ENCODE data around the gene PRR18. TPM values are rescaled to one million over a fixed set of nuclear protein-coding genes. Genes with fewer than 3 reads are reported as not detected.

PRR18 gene
- polyA plus RNA-seq, 5 donors: 0.21 to 0.88 (median 0.43) TPM

DNA sequence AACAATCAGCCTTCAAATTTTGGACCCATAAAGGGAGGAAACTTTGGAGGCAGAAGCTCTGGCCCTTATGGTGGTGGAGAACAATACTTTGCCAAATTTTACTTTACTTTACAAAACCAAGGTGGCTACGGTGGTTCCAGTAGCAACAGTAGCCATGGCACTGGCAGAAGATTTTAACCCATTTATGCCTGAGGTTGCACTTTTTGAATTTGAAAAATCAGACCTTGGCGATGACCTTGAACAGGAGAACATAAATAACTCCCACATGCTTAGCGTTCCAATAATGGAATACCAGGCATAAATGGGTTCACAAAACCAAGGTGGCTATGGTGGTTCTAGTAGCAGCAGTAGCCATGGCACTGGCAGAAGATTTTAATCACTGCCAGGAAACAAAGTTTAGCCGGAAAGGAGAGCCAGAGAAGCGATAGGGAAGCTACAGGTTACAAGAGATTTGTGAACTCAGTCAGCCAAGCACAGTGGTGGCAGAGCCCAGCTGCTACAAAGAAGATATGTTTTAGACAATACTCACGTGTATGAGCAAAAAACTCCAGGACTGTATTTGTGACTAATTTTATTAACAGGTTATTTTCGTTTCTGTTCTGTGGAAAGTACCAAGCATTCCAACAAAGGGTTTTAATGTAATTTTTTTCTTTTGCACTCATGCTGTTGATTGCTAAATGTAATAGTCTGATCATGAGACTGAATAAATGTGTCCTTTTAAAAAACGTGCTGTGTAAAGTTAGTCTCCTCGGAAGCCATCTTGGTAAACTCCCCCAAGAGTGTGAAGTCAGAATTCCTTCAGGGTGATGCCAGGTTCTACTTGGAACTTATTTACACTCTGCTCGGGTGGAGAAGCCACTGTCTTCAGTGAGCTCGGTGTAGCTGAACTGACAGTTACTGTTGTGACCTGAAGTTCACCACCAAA is 27.4 kb upstream of the PRR18 start:
- no peak for DNase-seq

DNA sequence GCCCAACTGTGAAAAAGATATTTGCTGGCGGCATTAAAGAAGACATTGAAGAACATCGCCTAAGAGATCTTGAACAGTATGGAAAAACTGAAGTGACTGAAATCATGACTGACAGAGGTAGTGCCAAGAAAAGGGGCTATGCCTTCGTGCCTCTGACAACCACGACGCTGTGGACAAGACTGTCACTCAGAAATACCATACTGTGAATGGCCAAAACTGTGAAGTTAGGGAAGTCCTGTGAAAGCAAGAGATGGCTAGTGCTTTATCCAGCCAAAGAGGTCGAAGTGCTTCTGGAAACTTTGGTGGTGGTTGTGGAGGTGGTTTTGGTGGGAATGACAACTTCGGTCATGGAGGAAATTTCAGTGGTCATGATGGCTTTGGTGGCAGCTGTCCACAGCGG is 26.7 kb upstream of the PRR18 start:
- no peak for DNase-seq

DNA sequence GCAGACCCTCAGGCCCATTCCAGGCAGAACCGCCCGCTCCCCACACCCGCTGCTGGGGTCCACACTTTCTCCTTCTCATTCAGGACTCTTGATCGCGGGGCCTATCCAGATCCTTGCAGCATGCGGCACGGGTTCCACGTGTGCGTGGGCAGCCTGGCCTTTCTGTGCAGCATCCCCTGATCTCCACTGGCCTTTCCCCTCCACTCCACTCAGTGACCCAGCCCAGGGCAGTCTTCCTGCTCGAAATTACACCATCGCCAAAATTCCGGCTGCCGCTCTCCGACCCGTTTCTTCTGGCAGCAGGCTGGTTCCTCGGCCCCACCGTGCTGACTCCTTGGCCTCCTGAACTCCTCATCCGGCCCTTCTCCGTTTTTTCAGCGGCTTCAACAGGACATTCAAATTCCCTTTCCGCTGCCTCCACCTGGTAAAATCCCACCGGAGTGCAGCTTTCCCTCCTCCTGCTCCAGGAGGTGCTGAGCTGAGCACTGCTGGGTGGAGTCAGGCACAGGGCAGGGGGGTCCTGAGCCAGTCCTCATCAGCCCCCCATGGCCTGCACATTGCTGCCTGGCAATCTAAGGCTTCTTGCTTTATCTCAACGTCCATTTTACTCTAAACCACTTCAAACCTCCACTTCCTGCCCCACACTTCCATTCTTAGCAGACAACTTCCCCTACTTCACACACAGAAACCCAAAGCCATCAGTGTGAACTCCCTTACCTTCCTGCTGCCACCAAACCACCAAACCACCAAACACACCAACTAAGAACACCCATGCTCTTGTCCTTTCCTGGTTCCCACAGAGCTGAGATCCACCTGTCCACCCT is 25.2 kb upstream of the PRR18 start:
- DNase-seq: no peak

DNA sequence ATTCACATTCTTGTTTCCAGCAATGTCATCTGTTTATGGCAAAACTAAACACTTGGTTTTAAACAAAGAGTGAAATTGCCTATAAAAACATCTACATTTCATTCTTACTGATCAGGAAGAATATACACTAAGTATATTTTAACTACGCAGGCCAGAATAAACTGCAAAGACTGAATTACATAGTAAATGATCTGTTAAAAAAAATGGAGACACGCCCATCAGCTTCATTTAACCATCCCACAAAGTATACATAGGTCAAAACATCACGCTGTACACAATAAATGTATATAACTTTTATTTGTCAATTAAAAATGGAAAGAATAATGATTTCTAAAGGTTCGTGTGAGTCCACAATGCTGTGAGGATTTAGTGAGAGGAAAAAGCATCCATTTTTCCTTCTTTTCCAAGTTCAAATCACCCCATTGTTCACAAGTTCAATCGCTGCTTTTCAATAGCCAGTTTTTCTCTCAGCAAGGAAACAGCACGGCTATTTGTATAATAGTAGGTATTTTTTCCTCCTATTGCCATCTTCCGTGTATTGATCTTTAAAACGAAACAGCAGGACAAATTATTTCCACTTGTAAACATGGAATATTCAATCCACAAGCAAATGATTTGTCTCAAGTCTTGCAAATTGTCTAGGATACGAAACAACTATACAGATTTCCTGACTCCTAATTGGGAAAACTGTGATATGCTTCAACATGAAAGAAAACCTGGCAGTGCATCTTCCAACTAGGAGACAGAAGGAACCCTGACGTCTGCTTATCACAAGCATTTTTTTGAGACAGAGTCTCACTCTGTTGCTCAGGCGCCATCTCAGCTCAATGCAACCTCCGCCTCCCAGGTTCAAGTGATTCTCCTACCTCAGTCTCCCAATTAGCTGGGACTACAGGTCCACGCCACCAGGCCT is 23.6 kb upstream of the PRR18 start:
- no peak for DNase-seq

DNA sequence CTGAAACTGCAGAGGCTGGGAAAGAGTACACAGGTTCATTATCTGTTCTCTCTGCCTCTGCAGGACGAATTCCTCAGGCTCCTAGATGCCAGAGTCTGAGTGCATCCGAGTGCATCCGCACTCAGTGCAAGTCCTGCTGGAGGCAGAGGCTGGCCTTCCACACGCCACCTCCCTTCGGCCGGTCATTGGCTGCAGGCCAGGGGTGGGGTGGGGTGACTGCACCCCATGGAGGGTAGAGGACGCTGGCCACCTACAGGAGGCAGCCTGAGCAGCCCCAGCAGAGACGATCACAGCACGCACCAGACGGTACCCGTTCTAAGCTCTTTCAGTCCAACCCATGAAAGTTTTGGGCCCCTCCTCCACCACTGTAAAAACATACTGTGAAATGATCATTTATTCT is 22.4 kb upstream of the PRR18 start:
- DNase-seq: no peak

DNA sequence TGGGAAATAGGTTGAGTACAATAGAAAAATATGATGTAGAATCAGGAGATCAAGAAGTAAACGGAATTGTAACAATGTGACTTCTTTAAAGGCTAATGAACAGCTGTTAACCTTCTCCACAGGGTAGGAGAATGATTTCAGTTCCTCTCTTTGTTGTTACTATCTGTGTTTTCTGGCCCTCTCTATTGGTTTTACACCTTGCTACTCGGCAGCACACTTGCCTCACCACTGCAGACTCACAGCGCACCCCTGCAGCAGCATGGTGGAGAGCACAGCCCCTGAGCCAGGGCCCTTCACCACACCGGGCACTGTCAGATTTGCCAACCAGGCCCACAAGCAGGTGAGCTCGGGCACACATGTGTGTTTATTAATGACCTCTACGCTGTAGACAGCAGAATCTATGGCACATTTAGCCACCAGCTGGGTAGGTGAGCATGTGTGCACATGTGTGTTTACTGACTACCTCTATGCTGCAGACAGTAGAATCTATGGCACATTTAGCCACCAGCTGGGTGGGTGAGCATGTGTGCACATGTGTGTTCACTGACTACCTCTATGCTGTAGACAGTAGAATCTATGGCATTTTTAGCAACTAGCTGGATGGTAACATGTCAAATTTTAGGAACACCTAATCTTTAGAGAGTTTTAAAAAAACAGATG is 17.3 kb upstream of the PRR18 start:
- DNase-seq: no peak

DNA sequence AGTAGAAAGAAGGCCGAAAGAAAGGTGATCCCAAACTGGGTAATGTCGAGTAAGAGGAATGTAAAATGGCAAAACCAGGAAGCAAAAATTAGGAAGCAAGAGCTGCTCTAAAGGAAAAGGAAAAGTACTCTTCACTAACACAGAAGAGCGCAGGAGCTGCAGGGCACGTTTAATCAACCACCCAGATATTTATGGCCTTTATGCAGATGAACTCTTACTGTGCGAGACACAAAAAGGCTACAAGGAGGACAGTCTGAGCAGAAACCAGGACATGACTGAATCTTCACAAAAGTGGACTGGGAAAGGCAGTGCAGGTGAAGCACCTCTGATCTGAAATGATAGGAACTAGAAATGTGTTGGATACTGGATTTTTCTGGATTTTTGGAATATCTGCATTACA is 15.2 kb upstream of the PRR18 start:
- DNase-seq: no peak

DNA sequence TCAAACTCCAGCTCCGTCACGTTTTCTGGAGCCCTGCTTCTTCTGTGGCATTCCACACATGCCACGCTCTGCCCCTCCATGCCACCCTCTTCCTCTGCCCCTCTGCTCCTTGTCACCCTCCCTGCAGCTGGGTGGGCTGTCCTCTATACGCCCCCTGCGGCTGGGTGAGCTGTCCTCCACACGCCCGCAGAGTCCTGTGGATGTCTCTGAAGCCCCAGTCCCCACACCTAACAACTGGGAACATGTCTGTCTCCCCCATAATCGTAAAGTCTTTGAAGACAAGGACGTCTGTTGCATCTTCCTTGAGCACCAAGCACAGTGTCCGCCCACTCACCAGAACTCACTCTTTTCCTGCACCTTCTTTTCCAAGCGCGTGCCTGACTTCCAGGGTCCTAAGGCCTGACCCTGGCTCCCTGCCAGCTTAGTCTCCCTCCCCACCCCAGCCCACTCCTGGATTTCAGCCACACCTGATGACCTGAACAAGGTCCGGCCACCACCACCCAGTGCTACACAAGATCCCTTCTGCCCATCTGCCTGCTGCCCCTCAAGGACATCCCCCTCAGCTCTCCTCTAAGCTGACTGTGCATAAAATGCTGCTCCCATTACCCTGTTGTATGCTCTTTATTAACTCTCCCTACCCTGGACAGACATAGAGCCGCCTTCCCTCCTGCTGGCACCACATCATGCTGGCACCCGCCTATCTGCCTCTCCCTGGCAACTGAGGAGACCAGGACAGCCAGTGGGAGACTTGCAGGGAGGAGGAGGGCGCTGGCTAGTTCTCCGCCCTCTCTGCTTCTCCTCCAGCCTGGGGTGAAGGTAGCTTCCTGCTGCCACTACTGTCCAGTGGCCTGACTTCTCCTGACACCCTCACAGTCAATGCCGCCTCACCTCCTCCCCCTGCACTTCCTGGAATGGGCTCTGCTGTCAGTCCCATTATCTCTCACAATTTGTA is 10.7 kb upstream of the PRR18 start:
- no peak for DNase-seq

DNA sequence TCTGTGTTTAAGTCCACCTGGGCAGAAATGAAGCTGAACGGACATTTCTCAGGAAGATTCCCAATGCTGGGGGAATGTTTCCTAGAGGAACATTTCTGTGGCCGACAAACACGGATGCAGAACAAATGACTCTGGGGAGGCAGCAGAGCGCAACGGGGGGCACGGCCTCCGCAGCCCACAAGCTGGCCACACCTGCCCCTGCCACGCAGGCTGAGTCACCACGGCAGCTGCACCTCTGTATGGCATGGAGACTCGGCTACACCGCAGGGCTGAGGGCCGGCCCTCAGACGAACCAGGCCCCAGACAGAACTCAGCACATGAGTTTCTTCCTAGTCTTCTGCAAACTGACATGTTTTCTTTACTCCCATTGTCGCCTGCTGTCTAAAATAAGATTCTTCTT is 10.0 kb upstream of the PRR18 start:
- DNase-seq: no peak

DNA sequence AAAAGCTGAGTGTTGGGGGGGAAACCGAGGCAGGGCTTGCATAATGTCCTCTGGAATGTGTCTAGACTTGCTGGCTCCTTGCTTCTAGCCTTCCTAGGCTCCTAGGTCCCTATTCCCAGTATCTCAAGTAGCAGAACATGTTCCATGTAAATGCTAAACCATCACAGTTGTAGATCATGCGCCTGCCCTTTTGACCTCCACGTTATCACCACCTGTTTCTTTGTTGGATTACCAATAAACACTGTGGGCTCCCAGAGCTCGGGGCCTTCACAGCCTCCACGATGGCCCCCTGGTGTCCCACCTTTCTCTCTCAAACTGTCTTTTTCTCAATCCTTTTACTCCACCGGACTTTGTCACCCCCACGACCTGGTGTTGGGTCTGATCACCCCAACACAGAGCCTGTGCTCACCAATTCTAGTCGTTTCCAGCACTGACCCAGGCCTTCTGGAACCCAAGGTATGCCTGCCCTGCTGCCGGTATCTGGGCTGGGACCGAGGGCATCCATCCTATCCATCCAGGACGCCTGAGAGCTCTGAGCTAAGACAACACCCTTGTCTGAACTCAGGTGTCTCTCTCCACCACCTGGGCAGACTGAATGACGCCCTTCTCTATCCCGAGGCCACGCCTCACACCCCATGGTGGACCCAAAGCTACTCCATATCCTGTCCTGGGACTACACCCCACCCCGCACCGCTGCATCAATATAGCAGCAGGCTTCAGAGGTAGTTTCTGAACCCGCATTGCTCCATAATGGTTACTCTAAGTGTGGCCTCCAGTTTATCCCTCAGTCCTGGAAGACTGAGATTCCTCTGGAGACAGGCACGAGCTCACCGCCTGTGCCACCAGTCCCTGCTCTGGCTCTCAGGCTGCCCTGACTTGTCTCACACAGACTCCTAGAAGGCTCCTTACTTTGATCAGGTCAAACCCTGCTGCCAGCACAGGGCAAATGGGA is 9.3 kb upstream of the PRR18 start:
- no peak for DNase-seq

DNA sequence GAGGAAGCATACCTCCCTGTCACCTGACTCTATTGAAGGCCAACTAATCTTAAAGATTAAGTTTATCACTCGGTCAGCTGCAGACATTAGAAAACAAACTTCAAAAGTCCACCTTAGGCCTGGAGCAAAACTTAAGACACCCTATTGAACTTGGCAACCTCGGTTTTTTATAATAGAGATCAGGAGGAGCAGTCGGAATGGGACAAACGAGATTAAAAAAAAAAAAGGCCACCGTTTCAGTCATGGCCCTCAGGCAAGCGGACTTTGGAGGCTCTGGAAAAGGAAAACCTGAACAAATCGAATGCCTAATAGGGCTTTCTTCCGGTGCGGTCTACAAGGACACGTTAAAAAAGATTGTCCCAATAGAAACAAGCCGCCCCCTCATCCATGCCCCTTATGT is 7.2 kb upstream of the PRR18 start:
- DNase-seq: no peak

DNA sequence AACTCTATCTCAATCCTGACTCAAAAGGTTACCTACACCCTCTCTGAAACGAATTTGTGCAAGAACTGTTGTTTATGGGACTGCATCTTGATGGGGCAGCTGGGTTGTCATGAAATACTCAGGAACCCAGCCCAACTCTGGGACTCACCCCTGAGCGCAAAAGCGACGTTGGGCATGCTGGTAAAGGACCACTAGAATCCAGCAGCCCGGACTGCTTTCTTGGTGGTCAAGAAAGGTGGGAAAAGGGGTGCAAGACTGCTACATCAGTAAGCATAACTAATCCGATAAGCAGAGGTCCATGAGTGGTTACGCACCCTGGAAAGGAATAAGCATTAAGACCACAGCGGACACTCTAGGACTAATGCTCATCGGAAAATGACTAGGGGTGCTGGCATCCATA is 6.3 kb upstream of the PRR18 start:
- DNase-seq: no peak

DNA sequence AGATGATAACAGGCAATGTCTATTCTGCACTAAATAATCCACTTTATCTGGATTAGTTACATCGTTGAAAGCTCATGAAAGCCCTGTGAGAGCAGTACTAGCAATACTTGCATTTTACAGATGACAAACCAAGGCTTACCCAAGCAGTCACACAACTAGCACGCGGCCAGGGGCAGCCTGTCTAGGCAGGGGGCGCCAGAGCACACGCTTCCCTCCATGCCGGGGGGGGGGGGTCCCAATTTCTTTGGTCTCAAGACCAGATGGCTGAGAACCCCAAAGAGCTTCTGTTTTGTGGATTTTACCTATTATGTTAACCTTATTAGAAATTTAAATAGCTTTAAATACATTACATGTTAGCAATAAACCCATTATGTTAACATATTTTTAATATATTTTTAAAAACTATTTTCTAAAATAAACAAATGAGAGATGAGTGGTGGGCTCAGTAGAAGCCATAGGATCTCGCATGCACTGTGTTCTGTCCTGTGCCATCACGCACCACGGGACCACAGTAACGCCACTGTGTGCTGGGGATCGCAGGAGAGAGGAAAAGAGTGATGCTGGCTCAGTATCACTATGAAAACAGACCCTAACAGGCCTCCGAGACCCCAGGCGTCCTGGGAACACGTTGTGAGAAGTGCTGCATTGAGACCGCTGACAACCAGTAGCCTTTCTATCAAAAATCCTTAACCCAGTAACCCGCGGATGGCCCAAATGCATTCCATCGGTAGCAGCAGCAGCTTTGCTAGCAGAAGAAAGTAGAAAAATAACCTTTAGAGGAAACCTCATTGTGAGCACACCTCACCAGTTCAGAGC is 5.3 kb upstream of the PRR18 start:
- no peak for DNase-seq

DNA sequence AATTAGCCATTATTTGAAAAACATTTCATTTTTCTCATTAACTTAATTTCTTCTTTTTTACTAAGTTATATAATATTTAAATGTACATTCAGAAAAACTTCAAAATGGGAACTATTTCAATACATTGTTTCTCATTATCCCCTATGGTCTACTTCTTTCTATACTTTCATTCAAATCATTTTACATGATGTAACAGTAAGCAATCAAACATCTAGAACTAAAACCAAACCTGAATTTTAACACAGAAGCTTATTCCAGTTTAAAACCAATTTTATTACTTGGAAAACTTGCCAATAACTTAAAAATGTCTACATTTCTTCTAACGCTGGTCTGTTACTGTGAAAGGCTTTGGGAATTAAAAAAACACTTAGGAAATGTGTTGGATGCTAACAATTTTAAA is 4.6 kb upstream of the PRR18 start:
- no peak for DNase-seq

DNA sequence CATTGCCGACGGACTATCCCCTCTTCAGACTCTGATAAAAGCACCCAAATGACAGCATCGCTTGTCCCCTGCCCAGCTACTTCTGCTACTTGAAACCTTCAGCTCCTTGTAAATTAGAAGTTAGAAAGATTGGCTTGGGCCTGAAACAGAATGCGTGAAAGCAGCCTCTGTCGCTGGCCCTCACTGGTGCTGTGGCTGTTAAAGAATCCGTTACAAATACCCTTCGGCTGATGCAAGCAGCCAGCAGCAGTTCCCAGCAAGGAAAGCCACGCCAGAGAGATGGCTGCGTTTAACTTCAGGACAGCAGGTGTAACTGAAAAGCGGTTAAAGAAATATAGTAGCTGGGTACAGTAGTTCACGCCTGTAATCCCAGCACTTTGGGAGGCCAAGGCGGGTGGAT is 2.4 kb upstream of the PRR18 start:
- DNase-seq: no peak

DNA sequence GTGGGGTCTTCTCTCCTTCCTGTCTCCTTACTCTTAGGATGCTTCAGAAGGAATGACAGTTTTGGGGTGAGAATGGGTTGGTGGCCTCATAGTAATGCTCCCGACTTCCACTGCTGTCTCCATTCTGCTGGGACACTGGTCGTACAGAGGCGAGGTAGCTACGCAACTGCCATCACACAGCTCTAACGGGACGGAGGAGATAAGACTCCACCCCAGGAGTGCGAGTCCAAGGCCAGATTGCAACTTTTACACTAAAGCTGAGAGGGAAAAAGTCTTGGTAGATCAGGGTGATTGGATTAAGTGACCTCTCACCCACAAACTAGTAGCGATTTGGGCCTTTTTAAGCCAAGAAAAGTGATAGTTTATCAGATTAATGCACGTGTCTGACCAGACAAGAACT is 1.8 kb upstream of the PRR18 start:
- no peak for DNase-seq

DNA sequence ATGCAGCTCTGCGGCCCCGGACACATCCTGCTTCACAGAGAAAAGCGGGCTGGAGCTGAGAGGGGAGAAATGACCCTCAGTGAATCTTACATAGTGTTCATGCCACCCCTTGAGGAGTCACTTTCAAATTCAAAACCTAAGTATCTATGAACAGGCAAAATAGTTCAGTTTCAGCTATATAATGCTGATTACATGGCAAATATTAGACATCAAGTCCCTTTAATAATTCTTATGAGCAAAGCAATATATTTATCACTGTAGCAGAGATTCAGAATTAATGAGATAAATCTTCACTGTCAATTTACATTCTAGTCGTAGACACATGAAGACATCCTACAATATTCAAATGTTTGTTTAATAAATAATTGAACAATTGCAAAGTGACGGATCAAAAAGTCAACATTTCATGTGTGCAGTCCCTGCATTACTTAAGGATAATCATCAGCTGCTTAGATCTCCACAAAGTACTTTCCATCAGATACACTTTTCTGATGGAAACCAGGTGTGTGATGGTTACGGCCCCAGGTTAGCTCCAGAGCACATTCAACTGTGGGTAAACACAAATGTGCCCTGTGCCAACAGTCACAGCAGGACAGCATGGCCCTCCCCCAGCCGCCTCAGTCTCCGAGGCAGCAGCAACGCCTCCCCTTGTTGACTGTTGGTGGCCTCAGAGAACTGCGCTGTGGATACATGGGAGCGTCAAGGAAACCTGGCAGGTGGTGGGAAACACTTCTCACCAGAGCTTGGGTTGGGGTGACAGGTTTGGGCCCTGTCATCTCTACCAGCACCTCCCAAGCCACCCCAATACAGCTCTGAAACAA is 787 bp upstream of the PRR18 start:
- no peak for DNase-seq
